ENCODE measurements around the gene SLC9A5.

DNA sequence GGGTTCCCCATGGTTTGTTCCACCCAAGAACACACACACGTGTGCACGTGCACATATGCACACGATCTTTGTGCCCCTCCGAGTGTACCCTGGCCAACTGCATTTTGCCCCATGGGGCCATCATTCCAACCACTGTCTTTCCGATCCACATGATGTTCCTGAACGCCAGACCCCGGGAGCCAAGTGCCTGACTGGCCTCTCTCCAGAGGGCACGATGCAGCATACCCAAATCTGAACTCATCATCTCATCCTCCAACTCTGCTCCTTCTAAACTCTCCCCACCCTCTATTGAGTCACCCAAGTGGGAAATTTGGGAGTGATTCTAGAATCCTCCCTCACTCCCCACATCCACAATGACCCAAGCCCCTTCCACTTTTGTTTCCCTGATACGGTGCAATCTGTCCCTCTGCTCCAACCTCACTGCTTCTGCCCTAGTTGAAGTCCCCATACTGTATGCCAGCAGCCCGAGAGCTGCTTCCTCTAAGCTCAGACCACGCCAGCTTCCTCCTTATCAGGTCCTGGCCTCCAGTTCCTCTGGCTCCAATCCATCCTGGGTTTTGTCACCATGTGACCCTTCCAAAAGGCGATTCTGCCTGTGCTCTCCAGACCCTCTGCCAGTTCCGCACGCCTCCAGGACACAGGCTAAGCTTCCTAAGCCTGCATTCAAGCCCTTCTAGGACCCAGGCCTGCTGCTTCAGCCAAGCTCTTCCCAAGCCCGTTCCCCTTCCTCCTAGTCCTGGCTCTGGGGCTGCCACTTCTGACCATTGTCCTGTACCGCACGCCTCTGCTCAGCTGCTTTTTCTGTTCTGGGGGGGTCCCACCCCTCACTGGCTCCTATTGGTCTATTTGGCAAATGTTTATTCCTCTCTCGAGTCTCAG is 31.9 kb upstream of the SLC9A5 start:
- TF ChIP-seq, protein P1, sequence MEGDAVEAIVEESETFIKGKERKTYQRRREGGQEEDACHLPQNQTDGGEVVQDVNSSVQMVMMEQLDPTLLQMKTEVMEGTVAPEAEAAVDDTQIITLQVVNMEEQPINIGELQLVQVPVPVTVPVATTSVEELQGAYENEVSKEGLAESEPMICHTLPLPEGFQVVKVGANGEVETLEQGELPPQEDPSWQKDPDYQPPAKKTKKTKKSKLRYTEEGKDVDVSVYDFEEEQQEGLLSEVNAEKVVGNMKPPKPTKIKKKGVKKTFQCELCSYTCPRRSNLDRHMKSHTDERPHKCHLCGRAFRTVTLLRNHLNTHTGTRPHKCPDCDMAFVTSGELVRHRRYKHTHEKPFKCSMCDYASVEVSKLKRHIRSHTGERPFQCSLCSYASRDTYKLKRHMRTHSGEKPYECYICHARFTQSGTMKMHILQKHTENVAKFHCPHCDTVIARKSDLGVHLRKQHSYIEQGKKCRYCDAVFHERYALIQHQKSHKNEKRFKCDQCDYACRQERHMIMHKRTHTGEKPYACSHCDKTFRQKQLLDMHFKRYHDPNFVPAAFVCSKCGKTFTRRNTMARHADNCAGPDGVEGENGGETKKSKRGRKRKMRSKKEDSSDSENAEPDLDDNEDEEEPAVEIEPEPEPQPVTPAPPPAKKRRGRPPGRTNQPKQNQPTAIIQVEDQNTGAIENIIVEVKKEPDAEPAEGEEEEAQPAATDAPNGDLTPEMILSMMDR (IDR thresholded peaks at IDR 0.05 in 8 of 11, conservative IDR thresholded peaks at IDR 0.05 in 3 of 11): no peak
- TF ChIP-seq POLR2AphosphoS5 (IDR thresholded peaks at IDR 0.05): peak; percentile 11 to 64 (median 59)
